Suprapubic skin (tissue), 4 donors: Measurements from ENCODE around the gene ADGRB3. TPM values are rescaled to one million over a fixed set of nuclear protein-coding genes. Genes with fewer than 3 reads are reported as not detected.

ENCODE experiments used
- DNase-seq, 2 donors: peaks; one replicate each; pipeline ENCODE4 v3.0.0-alpha.2; 2019; ENCODE audit warnings: low spot score in 2 of 2
- H3K27ac ChIP-seq: fragments of 200-600 bp; sonication (generic); one replicate; pipeline ENCODE4 v1.5.1; 2019
- H3K27me3 ChIP-seq: fragments of 200-600 bp; sonication (generic); one replicate; pipeline ENCODE4 v1.5.1; 2019
- H3K36me3 ChIP-seq: fragments of 200-600 bp; sonication (generic); one replicate; pipeline ENCODE4 v1.5.1; 2019
- H3K4me1 ChIP-seq: fragments of 200-600 bp; sonication (generic); one replicate; pipeline ENCODE4 v1.5.1; 2019
- H3K4me3 ChIP-seq: fragments of 200-600 bp; sonication (generic); one replicate; pipeline ENCODE4 v1.5.1; 2019; ENCODE audit warnings: mild to moderate bottlenecking
- H3K9me3 ChIP-seq: fragments of 200-600 bp; sonication (generic); one replicate; pipeline ENCODE4 v1.5.1; 2019
- EP300 ChIP-seq: sonication (generic); formaldehyde crosslinking; IDR thresholded peaks from one replicate; pipeline ENCODE4 v1.6.1; 2017; ENCODE audit warnings: antibody characterized with exemption
- POLR2A ChIP-seq, 2 donors: fragments of 450-650 bp; IDR thresholded peaks; one replicate each; pipeline ENCODE4 v1.6.1; 2017; ENCODE audit warnings: antibody characterized with exemption in 2 of 2, mild to moderate bottlenecking in 2 of 2, moderate library complexity in 2 of 2
- POLR2AphosphoS5 ChIP-seq, 3 donors: sonication (generic); formaldehyde crosslinking; IDR thresholded peaks; one replicate each; pipeline ENCODE4 v1.6.1; 2017; ENCODE audit warnings: antibody characterized with exemption in 3 of 3
- WGBS: methylation state at CpG from one replicate; pipeline ENCODE4 v1.1.5; 2018; 5-methylcytosine and 5-hydroxymethylcytosine counted together
- total RNA-seq, 4 donors: library from RNA; depleted of rRNA; stranded (reverse); fragments of >200 nt; gene quantifications; one replicate each; pipeline ENCODE4 v1.1.0, GENCODE V29; 2016
- TF ChIP-seq, protein P1 (sequence below), 2 donors: fragments of 200-600 bp in 1 of 2; fragments of 450-650 bp in 1 of 2; sonication (generic) in 1 of 2; IDR thresholded peaks; one replicate each; pipeline ENCODE4 v1.5.1; 2016 to 2019; ENCODE audit warnings: antibody characterized with exemption in 2 of 2, mild to moderate bottlenecking in 1 of 2, moderate library complexity in 1 of 2

ADGRB3 gene
- total RNA-seq, 4 donors from 2014 or later, result 0.42 to 2.2 (median 1.3) TPM

DNA sequence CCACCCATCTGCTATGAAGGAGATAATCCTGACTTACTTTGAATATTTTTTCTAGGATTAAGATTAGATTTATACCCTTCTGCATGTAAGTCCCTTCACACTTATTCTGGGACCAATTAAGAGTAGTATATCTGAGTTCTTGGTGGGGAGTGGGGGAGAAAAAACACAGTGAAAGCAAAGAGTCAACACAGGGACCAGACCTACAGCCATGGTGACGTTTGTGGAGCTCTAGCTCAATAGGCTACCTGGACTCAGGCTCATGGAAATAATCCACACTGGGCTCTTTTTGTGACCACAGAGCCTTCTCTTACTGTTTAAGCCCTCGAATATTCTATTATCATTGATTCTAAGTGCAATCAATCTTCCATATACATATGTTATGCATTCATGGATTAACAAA is 670.4 kb downstream of the ADGRB3 start:
- Histone ChIP-seq H3K9me3 (peaks cover 6% of the 10 kb centered on the region), H3K27ac (no peak overlapping the region), H3K36me3 (no peaks in the 10 kb centered on the region), H3K4me3 (no peak overlapping the region), H3K27me3 (no peaks in the 10 kb centered on the region), H3K4me1 (no peaks in the 10 kb centered on the region)
- TF ChIP-seq POLR2AphosphoS5 (IDR thresholded peaks at IDR 0.05) (no peak), EP300 (no peak)
- WGBS, result 53% methylated on average over 2 of the region's 2 CpGs
- DNase-seq, result no peak

DNA sequence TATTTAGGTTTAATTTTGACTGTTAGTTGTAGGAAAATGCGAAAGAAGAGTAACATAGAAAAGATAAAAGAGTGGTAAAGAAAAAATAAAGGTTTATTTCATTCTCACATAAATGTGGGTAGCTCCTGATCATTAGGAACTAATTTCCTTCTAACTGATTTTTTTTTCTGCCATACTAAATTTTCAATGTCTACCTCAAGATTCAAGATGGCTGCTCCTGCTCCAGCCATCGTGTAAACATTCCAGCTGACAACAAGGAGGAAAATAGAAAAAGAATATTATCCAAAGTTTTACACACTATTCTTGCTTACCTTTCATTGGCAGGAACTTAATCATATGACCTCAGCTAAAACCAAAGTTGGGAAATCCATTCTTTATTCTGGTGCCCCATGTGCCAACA is 673.5 kb downstream of the ADGRB3 start:
- no peak for DNase-seq
- H3K27ac ChIP-seq, result no peak overlapping the region
- no peak overlapping the region for H3K4me3 ChIP-seq
- H3K4me1 ChIP-seq, result no peaks in the 10 kb centered on the region
- 84% methylated on average over 2 of the region's 2 CpGs for WGBS
- no peaks in the 10 kb centered on the region for H3K27me3 ChIP-seq
- no peaks in the 10 kb centered on the region for H3K36me3 ChIP-seq
- H3K9me3 ChIP-seq, result peaks cover 3% of the 10 kb centered on the region
- TF ChIP-seq, protein P1, sequence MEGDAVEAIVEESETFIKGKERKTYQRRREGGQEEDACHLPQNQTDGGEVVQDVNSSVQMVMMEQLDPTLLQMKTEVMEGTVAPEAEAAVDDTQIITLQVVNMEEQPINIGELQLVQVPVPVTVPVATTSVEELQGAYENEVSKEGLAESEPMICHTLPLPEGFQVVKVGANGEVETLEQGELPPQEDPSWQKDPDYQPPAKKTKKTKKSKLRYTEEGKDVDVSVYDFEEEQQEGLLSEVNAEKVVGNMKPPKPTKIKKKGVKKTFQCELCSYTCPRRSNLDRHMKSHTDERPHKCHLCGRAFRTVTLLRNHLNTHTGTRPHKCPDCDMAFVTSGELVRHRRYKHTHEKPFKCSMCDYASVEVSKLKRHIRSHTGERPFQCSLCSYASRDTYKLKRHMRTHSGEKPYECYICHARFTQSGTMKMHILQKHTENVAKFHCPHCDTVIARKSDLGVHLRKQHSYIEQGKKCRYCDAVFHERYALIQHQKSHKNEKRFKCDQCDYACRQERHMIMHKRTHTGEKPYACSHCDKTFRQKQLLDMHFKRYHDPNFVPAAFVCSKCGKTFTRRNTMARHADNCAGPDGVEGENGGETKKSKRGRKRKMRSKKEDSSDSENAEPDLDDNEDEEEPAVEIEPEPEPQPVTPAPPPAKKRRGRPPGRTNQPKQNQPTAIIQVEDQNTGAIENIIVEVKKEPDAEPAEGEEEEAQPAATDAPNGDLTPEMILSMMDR (IDR thresholded peaks at IDR 0.05), result no peak
- TF ChIP-seq POLR2AphosphoS5 (IDR thresholded peaks at IDR 0.05) (no peak), EP300 (no peak), POLR2A (IDR thresholded peaks at IDR 0.05) (no peak)

DNA sequence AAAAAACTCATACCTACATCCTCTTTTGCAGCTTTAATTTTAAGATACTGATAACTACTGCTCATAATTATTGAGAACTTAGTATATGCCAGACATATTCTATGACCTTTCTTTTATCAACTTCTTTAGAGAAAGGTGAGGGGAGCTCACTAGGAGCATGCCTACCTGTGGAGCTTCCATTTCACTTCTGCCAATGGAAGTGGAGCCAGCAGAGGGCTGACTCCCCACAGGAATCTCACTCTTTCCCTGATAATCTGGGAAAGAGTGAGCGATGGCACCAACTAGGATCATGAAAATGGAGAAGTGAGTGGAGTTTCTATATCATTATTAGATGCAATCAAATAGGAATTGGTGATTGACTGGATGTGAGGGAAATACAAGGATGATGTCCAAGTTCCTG is 676.8 kb downstream of the ADGRB3 start:
- Histone ChIP-seq H3K27ac (no peak overlapping the region), H3K36me3 (no peaks in the 10 kb centered on the region), H3K4me3 (no peak overlapping the region), H3K9me3 (no peaks in the 10 kb centered on the region), H3K4me1 (no peaks in the 10 kb centered on the region), H3K27me3 (no peaks in the 10 kb centered on the region)
- WGBS, result 88% methylated on average over 1 of the region's 1 CpG
- TF ChIP-seq, protein P1 (IDR thresholded peaks at IDR 0.05), result no peak
- TF ChIP-seq EP300, result no peak
- TF ChIP-seq POLR2AphosphoS5 (IDR thresholded peaks at IDR 0.05), result no peak
- TF ChIP-seq POLR2A (IDR thresholded peaks at IDR 0.05), result no peak
- no peak for DNase-seq

DNA sequence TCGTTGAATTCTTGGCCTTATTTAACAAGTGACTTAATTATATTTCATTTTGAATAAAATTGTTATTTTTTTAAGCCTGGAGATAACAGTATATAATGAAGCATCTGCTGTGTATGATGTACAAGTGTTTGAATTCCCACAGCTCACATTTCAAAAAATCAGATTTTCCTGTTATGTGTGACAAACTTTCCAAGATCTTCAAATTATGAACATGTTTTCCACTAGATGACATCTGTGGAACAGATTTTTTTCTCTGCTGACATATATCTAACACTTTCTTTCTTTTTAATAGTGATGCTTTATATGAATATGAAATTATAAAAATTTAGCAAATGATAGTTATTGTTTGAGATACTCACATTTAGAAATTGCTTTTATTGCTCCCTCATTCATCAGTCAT is 678.9 kb downstream of the ADGRB3 start:
- H3K4me3 ChIP-seq, result no peak overlapping the region
- no peaks in the 10 kb centered on the region for H3K4me1 ChIP-seq
- no peaks in the 10 kb centered on the region for H3K9me3 ChIP-seq
- TF ChIP-seq POLR2A (IDR thresholded peaks at IDR 0.05) (no peak), POLR2AphosphoS5 (IDR thresholded peaks at IDR 0.05) (no peak), EP300 (no peak)
- TF ChIP-seq, protein P1 (IDR thresholded peaks at IDR 0.05), result no peak
- H3K27ac ChIP-seq, result no peak overlapping the region
- no peaks in the 10 kb centered on the region for H3K36me3 ChIP-seq
- DNase-seq, result no peak
- 50% methylated on average over 1 of the region's 1 CpG for WGBS
- H3K27me3 ChIP-seq, result no peaks in the 10 kb centered on the region

DNA sequence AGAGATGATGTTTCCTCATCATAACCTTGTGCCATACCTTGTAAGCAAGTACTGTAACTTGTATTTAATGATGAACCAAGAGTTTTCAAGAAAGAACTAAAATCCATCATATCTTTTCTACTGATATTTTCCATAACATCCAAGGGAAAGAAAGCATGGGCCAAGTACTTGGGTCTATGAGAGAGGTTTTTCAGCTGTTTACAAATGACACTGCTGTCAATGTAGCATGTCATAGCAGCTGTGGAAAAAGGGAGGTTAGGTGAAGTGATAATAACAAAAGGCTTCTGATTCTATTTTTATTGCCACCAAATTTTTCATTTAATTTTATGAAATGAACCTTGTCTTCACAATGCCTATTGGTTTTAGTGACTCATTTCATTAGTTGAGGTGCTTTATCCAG is 679.4 kb downstream of the ADGRB3 start:
- no peak for DNase-seq
- no peaks in the 10 kb centered on the region for H3K9me3 ChIP-seq
- no peaks in the 10 kb centered on the region for H3K4me1 ChIP-seq
- no peak overlapping the region for H3K27ac ChIP-seq
- TF ChIP-seq POLR2AphosphoS5 (IDR thresholded peaks at IDR 0.05), result no peak
- TF ChIP-seq EP300, result no peak
- TF ChIP-seq, protein P1 (IDR thresholded peaks at IDR 0.05), result no peak
- TF ChIP-seq POLR2A (IDR thresholded peaks at IDR 0.05), result no peak
- no peaks in the 10 kb centered on the region for H3K36me3 ChIP-seq
- no peak overlapping the region for H3K4me3 ChIP-seq
- no peaks in the 10 kb centered on the region for H3K27me3 ChIP-seq

DNA sequence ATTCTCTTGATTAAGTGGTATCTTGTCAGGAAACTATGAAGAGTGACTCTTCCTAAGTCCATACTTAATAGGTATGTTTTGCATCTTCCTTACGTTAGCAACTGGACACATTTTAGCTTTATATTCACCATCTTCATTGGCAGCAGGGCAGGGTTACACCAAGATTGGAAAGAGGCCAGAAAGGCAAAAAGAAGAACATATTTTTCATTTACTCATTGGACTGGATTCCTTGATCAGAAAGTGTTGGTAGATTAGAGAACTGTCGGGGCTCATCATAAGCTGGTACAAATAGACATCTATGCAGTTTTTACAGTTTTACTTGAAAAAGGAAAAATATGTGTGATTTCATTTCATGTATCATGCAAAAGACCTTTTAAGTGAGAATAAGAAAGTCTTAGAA is 696.8 kb downstream of the ADGRB3 start:
- no peak for DNase-seq
- Histone ChIP-seq H3K4me3 (no peak overlapping the region), H3K4me1 (no peaks in the 10 kb centered on the region), H3K36me3 (no peaks in the 10 kb centered on the region), H3K27me3 (no peaks in the 10 kb centered on the region), H3K9me3 (no peaks in the 10 kb centered on the region), H3K27ac (no peak overlapping the region)
- no peak for TF ChIP-seq POLR2AphosphoS5 (IDR thresholded peaks at IDR 0.05)
- no peak for TF ChIP-seq POLR2A (IDR thresholded peaks at IDR 0.05)
- TF ChIP-seq, protein P1 (IDR thresholded peaks at IDR 0.05), result no peak
- TF ChIP-seq EP300, result no peak
- 70% methylated on average over 2 of the region's 2 CpGs for WGBS
